Pancreas (tissue), 10 donors: ENCODE data around the gene LTBP1. TPM values are rescaled to one million over a fixed set of nuclear protein-coding genes. Genes with fewer than 3 reads are reported as not detected.

ENCODE experiments used
- ATAC-seq, 4 donors: fragments of 200-7000 bp; cut with Tn5 transposase; one replicate each; pipeline versions ENCODE4 v1.8.0 to v1.9.1; 2020; ENCODE audit warnings: mild to moderate bottlenecking in 4 of 4, moderate library complexity in 4 of 4
- DNase-seq, 6 donors: peaks; one replicate each; pipeline ENCODE4 v3.0.0-alpha.2; 2020
- FAIRE-seq: peaks from 2 replicates; lab custom pipeline; 2012; peaks lifted over from hg19 to GRCh38; lab: Jason Lieb, UNC
- H3K27ac ChIP-seq, 4 donors: fragments of 200-600 bp; sonication (generic); 1 replicate in 3 of 4; 2 replicates in 1 of 4; pipeline versions ENCODE4 v1.5.0 to v1.8.0; 2020
- H3K27me3 ChIP-seq, 4 donors: fragments of 200-600 bp; one replicate each; pipeline ENCODE4 v1.8.0; 2021
- H3K36me3 ChIP-seq, 3 donors: fragments of 200-600 bp; sonication (generic) in 1 of 3; one replicate each; pipeline versions ENCODE4 v1.5.0 to v1.8.0; 2020 to 2021
- H3K4me1 ChIP-seq, 3 donors: fragments of 200-600 bp; one replicate each; pipeline ENCODE4 v1.8.0; 2021
- H3K4me3 ChIP-seq, 4 donors: fragments of 200-600 bp; sonication (generic) in 2 of 4; one replicate each; pipeline versions ENCODE4 v1.5.0 to v1.8.0; 2020 to 2021
- H3K9me3 ChIP-seq, 4 donors: fragments of 200-600 bp; one replicate each; pipeline ENCODE4 v1.8.0; 2021
- CTCF ChIP-seq, 4 donors: fragments of 200-600 bp; sonication (generic) in 3 of 4; IDR thresholded peaks; one replicate each; pipeline versions ENCODE4 v1.5.0 to v1.8.0; 2021; ENCODE audit warnings: antibody characterized with exemption in 4 of 4
- WGBS, 2 donors: extraction: QIAGEN DNeasy Blood & Tissue Kit; methylation state at CpG; one replicate each; pipeline ENCODE4 v1.1.7; 2013; 5-methylcytosine and 5-hydroxymethylcytosine counted together
- intact Hi-C, 3 donors: fragments of 100-400 bp; cut with DNase I; formaldehyde crosslinking; loops; one replicate each; pipeline versions ENCODE4 v1.11.1 to v1.14.2; 2022
- polyA plus RNA-seq, 2 donors: library from polyadenylated mRNA; stranded (reverse); fragments of 200-250 nt; gene quantifications; one replicate each; pipeline ENCODE4 v1.2.3, GENCODE V29; 2013
- total RNA-seq, 6 donors: library from RNA; stranded (reverse); fragmentation: NEBNext Ultra II Directional in 4 of 6; extraction: Animal tissue kit (Norgen Biotek cat#: 25700) in 4 of 6; gene quantifications; one replicate each; pipeline versions ENCODE4 v1.2.1 to v1.2.4, GENCODE V29; 2021 to 2023
- donor health status: healthy with polysubstance abuse.
- donor health status: DM: no; HTN: no; CAD: no; lungs with moderate emphysema.
- donor health status: DM: no; HTN: no; CAD: no.
- donor health status: control.
- donor health status: control.
- donor health status: Bipolar disorder and iron deficiency.
- donor health status: DM: yes; HTN: yes; CAD: no.
- donor health status: DM: no; HTN: no; CAD: no.
- donor health status: DM: no; HTN: no; CAD: no.
- donor health status: DM: yes; HTN: yes; CAD: no.

LTBP1 gene
- total and polyA plus RNA-seq, 8 donors = 0.83 to 21.2 (median 2.6) TPM

- Histone ChIP-seq H3K27ac (no peak overlapping the region), H3K27me3 (no peaks in the 10 kb centered on the region), H3K4me3 (no peak overlapping the region), H3K4me1 (no peaks in the 10 kb centered on the region), H3K36me3 (no peaks in the 10 kb centered on the region), H3K9me3 (no peaks in the 10 kb centered on the region)
- 87 to 94% methylated on average over 4 of the region's 4 CpGs for WGBS, 2 donors
- no peak for DNase-seq
- ATAC-seq = no peak
- intact Hi-C loops = no loop called here
- no peak for FAIRE-seq
- no peak for TF ChIP-seq CTCF (IDR thresholded peaks at IDR 0.05)
Observed at GRCh38 chr2:32986480-32986879, 39.7 kb downstream of the LTBP1 start.

DNA sequence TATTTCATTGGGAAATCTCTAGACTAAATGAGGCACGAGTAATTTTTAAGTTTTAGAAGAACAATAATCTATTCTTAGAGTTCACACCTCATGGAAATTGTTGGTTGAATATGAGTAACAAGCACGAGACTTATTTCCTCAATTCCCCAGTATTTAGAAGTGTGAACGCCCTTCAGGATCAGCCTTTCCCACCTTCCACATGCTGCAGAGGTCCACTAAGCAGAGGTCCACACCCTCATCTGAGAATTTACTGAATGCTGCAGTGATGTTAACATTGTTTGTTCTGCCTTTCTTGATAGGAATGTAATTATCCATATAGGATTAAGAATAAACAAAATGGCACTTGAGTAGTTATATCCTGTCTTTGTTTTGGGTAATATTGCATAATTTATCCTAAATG lies 41.8 kb downstream of the LTBP1 start:
- 79 to 90% methylated on average over 3 of the region's 3 CpGs for WGBS, 2 donors
- TF ChIP-seq CTCF (IDR thresholded peaks at IDR 0.05) = no peak
- no peaks in the 10 kb centered on the region for H3K9me3 ChIP-seq
- no peaks in the 10 kb centered on the region for H3K27me3 ChIP-seq
- FAIRE-seq (no peak), ATAC-seq (no peak), DNase-seq (no peak)
- H3K27ac ChIP-seq = no peak overlapping the region
- intact Hi-C loops = no loop called here
- H3K4me3 ChIP-seq = no peak overlapping the region
- no peaks in the 10 kb centered on the region for H3K4me1 ChIP-seq
- no peaks in the 10 kb centered on the region for H3K36me3 ChIP-seq

DNA sequence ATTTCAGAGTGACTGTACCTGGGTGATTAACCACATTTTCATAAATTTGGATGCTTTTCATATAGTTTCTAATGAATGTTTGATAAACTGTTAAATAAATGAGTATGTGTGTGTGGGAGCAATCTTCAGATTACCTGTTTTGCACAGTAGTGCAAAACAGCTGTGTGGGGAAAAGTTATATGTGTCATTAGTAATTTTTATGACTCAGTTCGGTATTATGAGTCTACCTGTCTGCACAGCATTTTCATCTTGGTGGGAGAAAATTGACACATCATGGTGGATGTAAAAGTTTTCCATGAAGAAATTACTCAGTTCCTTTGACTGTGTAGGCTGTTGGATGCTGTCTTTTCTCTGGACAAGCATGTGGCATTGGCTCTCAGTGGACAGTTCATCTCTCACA lies 43.8 kb downstream of the LTBP1 start:
- Histone ChIP-seq H3K9me3 (no peaks in the 10 kb centered on the region), H3K4me1 (no peaks in the 10 kb centered on the region), H3K4me3 (no peak overlapping the region), H3K27ac (no peak overlapping the region), H3K27me3 (no peaks in the 10 kb centered on the region), H3K36me3 (no peaks in the 10 kb centered on the region)
- ATAC-seq (no peak), DNase-seq (no peak), FAIRE-seq (no peak)
- no peak for TF ChIP-seq CTCF (IDR thresholded peaks at IDR 0.05)
- intact Hi-C loops = no loop called here
- WGBS, 2 donors = 0% methylated on average over 1 of the region's 1 CpG

GRCh38 chr2:32991091-32991845 lies 44.5 kb downstream of the LTBP1 start:
- intact Hi-C loops = no loop called here
- H3K36me3 ChIP-seq = no peaks in the 10 kb centered on the region
- no peaks in the 10 kb centered on the region for H3K9me3 ChIP-seq
- H3K4me1 ChIP-seq = no peaks in the 10 kb centered on the region
- no peak overlapping the region for H3K27ac ChIP-seq
- DNase-seq (no peak), ATAC-seq (no peak), FAIRE-seq (no peak)
- WGBS, 2 donors = 66 to 69% methylated on average over 6 of the region's 6 CpGs
- TF ChIP-seq CTCF (IDR thresholded peaks at IDR 0.05) = no peak
- H3K27me3 ChIP-seq = no peaks in the 10 kb centered on the region
- H3K4me3 ChIP-seq = no peak overlapping the region

DNA sequence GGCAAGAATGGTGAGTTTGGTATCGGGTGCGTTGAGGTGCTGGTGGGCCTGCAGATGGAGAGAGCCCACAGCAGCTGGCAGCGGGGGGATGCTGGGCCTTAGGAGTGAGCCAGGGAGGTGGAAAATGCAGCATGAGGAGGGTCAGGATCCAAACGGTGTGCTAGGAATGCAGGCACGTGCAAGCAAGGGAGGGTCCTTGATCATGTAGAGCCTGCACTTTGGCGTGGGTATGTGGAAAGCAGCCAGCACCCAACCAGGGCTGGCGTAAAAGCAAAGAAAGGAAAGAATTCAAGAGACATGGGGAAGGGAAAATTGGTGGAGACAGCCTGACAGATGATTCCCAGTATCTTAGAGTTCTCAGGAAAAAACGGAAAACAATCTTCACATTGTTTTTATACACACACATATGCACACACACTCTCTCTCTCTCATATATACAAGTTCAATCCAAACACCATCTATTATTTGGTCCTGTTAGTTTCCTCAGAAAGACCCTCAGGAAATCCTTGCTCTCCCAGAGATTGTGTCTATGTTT lies 46.3 kb downstream of the LTBP1 start:
- Histone ChIP-seq H3K36me3 (no peaks in the 10 kb centered on the region), H3K27ac (no peak overlapping the region), H3K4me1 (no peaks in the 10 kb centered on the region), H3K9me3 (no peaks in the 10 kb centered on the region), H3K27me3 (no peaks in the 10 kb centered on the region), H3K4me3 (no peak overlapping the region)
- WGBS, 2 donors = 60 to 76% methylated on average over 8 of the region's 8 CpGs
- FAIRE-seq (no peak), ATAC-seq (no peak), DNase-seq (no peak)
- no peak for TF ChIP-seq CTCF (IDR thresholded peaks at IDR 0.05)
- intact Hi-C loops = no loop called here
